K562 treated with DMSO at 1 percent for 4 hours (cell line): Measurements from ENCODE around the gene TMEM18. TPM values are rescaled to one million over a fixed set of nuclear protein-coding genes. Genes with fewer than 3 reads are reported as not detected.

Source experiments
- total RNA-seq: library from RNA; unstranded; fragments of 300-600 nt; gene quantifications from 2 replicates; pipeline ENCODE4 v1.2.3, GENCODE V29; 2022; ENCODE audit not compliant: insufficient read depth

The TMEM18 gene
- total RNA-seq: 15.7 and 18.3 TPM in 2 replicates

GRCh38 chr2:677056-677958 lies at the start of gene TMEM18:
TSS of gene TMEM18 (minus strand) at chr2:677406. CDS start at chr2:677345, 61 bp downstream.

